GM18519 (cell line): Measurements from ENCODE around the gene ZCCHC14.

ENCODE experiments used
- ATAC-seq: cut with Tn5 transposase; IDR thresholded peaks from one replicate; pipeline ENCODE4 v1.9.1; 2021; ENCODE audit warnings: mild to moderate bottlenecking, moderate library complexity; ENCODE audit not compliant: unreplicated experiment, low FRiP score

ZCCHC14 gene

GRCh38 chr16:87436225-87437172 lies 56.3 kb downstream of the ZCCHC14 start:
- ATAC-seq: no peak

DNA sequence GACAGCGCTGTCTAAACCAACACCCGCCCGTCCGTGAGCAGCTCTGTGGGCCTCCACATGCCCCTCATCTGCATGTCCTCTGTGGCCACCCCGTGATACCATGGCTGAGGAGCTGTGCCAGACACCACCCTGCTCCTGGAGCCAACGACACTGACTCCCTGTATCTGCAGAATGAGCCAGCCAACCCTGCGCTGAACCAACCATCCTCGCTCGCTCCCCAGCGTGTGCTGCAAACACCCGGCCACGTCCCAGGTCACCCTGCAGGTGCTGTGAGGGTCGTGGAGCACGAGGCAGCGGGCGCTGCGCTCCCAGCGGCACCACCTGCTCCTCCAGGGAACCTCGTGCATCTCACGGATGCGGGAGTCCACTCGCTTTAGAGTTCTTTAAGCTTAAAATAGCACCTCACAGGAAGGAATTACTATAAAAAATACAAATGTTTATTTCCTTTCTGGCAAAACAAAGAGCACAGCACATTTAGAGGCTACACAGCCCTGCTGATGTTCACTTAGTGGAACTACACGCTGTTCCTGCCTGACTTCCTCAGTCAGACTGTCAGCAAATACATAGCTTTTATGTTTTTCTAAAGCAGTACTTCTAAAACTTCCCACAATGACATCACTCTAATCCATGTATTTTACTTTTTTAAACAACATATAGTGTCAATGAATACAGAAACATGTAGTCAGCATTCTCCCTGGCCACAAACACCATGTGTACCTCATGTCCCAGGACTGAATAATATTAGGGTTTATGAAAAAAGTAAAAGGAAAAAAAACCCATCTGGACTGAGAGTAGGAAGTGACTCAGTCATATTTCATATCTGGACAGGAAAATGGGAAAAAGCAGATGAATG lies 57.2 kb downstream of the ZCCHC14 start:
- no peak for ATAC-seq

- ATAC-seq: no peak
Measured at GRCh38 chr16:87434146-87434667, 58.6 kb downstream of the ZCCHC14 start.

DNA sequence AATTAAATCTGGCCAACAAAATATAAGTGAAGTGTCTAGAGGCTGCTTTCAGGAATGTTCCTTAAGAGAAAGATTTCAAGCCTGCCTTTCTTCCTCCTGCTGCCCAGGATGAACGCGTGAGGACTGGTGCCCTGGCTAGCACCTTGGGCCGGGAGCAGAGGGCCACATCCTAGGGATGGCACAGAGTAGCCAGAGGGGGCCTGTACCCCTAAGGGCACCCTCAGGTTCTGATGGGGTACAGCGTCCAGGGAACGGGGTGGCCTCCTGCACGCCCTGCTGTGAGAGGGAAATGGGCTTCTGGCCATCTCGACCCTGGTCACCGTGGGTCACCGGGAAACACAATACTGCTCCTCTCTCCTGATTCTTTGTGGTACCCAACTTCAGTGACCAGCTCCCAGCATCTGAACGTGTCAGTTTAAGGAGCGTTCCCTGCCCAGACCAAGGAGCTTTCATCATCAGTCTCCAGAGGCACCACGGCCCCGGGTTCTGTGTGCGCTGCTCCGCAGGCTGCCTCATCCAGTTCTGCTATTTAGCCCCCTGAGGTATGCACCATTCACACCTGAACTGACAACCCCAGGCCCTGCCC lies 60.4 kb downstream of the ZCCHC14 start:
- no peak for ATAC-seq

- ATAC-seq: no peak
Measured at GRCh38 chr16:87431926-87432325, 60.9 kb downstream of the ZCCHC14 start.

GRCh38 chr16:87426423-87427215 lies 66.2 kb downstream of the ZCCHC14 start:
- ATAC-seq: no peak

GRCh38 chr16:87425941-87426340 lies 66.9 kb downstream of the ZCCHC14 start:
- no peak for ATAC-seq

DNA sequence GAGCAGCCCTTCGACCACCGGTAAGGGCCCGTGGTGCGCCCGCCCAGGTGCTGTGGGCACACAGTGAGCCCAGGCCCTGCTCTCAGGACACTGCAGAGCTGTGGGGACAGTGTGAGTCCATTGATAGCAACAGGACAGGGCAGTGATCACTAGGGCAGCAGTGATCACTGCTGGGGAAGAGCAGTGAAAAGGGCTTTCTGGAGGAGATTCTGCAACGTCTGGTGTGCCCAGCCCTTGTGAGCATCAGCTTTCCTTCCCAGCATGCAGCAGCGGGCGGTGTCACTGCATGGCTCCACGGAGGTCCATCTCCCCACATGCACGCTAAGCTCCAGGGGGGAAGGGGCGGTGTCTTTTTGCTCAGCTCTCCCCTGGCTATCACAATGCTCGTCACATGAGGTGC lies 68.6 kb downstream of the ZCCHC14 start:
- ATAC-seq: no peak

DNA sequence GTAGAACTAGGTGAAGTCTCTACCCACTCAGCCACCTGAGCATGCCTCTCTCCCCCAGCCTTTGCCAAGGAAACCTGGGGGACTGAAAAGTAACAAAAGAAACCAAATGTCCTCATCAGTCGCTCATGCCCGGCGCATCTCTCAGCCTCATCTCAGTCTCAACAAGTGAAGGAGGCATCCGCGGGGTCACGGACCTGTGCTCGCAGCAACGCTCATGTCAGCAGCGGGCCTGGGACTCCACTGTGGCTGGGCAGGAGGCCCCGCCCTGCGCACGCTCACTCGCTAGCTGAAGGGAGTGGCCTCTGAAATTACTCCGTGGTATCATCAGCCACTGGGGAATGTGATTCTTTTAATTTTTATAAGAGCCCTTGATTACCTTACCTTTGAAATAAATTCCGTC lies 69.4 kb downstream of the ZCCHC14 start:
- ATAC-seq: no peak

DNA sequence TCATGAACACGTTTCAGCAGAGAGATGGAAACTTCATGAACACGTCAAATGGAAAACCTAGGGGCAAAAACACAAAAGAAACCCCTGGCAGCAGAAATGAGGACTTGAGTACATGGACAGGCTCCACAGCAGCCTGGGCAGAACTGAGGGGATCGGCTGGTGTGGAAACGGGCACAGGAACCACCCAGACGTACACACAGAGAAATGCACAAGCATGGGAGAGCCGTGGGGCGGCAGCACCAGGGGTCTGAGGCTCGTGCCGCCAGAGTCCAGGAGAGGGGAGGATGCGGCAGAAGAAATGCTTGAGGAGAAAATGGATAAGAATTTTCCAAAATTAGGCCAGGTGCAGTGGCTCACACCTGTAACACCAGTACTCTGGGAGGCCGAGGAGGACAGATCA lies 70.7 kb downstream of the ZCCHC14 start:
- no peak for ATAC-seq

GRCh38 chr16:87421003-87421912 lies 71.6 kb downstream of the ZCCHC14 start:
- no peak for ATAC-seq

- no peak for ATAC-seq
Measured at GRCh38 chr16:87420026-87421002, 72.5 kb downstream of the ZCCHC14 start.

GRCh38 chr16:87418644-87419043 lies 74.2 kb downstream of the ZCCHC14 start:
- no peak for ATAC-seq

DNA sequence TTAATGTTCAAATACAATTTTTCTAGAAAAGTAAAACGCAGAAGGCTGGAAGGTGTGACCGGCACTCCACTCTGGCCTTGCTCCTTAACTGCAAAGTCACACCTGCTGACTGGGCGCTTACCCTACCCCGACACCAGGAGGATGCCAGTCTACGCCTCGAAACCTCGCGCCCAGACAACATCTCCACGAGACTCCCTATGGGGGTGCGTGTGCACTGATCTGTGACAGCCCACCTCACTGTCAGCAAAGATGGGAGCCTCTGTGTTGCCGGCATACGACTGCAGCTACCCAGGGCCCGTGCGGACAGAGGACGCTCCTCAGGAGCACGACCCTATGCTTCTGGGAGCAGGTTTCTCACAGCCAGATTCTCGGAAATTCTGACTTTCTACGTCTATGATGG lies 74.6 kb downstream of the ZCCHC14 start:
- no peak for ATAC-seq

GRCh38 chr16:87417528-87417910 lies 75.3 kb downstream of the ZCCHC14 start:
- no peak for ATAC-seq

DNA sequence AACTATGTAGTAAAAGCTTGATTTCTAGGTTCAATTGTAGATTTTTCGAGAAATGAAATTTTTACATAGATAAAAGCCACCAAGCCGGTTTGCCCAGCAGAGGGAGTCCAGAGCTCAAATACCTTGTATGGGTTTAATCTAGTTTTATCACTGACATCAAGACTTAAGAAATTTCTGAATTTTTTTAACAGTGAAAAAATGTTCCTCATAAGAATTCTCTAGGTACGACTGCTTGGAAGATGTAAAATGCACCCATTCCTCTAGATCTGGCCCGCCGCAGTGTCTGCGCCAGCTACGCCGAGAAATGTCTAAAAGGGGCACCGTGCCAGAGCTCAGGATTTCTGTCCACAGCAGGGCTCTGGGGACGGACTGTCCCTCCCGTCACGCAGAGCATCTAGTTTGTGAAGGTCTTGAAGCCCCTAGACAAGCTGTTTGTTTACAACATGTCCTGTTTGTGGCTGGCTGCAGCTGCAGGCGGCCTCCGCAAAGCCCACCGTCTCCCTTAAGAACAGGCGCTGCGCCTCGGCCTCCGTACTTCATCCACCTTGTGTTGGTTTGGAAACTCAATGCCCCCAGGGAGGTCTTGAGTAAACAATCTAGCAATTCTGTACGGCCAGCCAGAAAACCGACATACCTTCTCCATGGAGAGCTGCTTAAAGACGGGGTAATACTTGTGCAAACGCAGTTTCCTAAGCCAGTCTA lies 75.8 kb downstream of the ZCCHC14 start:
- no peak for ATAC-seq

DNA sequence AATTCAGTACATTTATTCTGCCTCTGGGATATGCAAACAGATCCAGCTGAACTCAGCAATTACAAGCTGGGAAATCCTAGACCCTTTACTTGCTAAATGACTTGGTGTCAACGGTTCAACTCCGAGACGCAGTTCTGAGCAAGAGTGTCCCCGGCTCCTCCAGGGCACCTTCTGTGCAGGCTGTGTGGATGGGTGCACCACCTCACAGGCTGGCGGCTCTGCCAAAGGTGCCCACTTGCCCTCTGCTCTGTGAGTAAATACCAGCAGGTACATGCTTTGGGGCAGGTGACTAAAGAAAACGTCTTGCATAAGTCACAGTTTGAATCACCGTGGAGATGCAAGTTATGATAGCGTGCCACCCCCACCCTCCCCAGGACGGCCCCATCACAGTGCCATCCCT lies 77.4 kb downstream of the ZCCHC14 start:
- no peak for ATAC-seq
